ENCODE results near the gene FBXO3. TPM values are rescaled to one million over a fixed set of nuclear protein-coding genes. Genes with fewer than 3 reads are reported as not detected.

FBXO3 gene
- total and polyA plus RNA-seq, 2 experiments from 2014 or later, result 12.5 to 28.4 TPM

DNA sequence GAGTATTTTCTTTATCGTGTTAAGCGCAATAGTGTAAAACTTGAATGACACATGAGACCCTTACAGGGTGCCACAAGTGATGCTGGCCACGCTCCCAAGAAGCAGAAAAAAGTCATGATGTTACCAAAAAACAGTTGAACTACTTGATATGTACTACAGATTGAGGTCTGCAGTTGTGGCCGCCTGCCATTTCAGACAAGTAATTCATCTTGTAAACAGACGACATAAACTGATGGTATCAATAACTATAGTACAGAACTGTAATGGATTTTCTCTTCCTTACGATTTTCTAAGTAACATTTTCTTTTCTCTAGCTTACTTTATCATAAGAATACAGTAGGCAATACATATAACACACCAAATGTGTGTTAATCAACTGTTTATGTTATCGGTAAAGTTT, 43.6 kb downstream of the FBXO3 start:
- ATAC-seq (no peak), DNase-seq (ENCODE audit: low spot score) (no peak)
- Histone ChIP-seq H4K20me1 (replicated peaks; ENCODE audit: insufficient read depth) (peaks cover 30% of the 10 kb centered on the region), H3K36me3 (ENCODE audit: insufficient read depth) (no peaks in the 10 kb centered on the region), H3K4me2 (no peak overlapping the region), H3K9me2 (ENCODE audit: insufficient read depth) (no peaks in the 10 kb centered on the region), H3F3A (replicated peaks; ENCODE audit: low read depth) (no peaks in the 10 kb centered on the region; the same call in 1 of the 2 replicates), H3K4me1 (ENCODE audit: insufficient read depth) (peaks cover 13% of the 10 kb centered on the region), H3K79me2 (replicated peaks; ENCODE audit: insufficient read depth) (peaks cover 94% of the 10 kb centered on the region), H3K27ac (ENCODE audit: low read depth) (no peak overlapping the region), H2AFZ (no peak overlapping the region), H3K27me3 (ENCODE audit: insufficient read depth) (peaks cover 14% of the 10 kb centered on the region), H3K4me3 (no peak overlapping the region)
- H3K27ac Mint-ChIP-seq, result no peak overlapping the region
- H3K9me3 Mint-ChIP-seq, result no peaks in the 10 kb centered on the region
- H3K36me3 Mint-ChIP-seq (ENCODE audit: low read depth), result peaks cover 9% of the 10 kb centered on the region; the same call in 2 of the 3 replicates
- H3K4me1 Mint-ChIP-seq, result peaks cover 20% of the 10 kb centered on the region
- no peak overlapping the region for H3K4me3 Mint-ChIP-seq
- peaks cover 12% of the 10 kb centered on the region for H3K27me3 Mint-ChIP-seq (ENCODE audit: insufficient read depth, low read depth, poor library complexity)
- TF ChIP-seq, protein P1, sequence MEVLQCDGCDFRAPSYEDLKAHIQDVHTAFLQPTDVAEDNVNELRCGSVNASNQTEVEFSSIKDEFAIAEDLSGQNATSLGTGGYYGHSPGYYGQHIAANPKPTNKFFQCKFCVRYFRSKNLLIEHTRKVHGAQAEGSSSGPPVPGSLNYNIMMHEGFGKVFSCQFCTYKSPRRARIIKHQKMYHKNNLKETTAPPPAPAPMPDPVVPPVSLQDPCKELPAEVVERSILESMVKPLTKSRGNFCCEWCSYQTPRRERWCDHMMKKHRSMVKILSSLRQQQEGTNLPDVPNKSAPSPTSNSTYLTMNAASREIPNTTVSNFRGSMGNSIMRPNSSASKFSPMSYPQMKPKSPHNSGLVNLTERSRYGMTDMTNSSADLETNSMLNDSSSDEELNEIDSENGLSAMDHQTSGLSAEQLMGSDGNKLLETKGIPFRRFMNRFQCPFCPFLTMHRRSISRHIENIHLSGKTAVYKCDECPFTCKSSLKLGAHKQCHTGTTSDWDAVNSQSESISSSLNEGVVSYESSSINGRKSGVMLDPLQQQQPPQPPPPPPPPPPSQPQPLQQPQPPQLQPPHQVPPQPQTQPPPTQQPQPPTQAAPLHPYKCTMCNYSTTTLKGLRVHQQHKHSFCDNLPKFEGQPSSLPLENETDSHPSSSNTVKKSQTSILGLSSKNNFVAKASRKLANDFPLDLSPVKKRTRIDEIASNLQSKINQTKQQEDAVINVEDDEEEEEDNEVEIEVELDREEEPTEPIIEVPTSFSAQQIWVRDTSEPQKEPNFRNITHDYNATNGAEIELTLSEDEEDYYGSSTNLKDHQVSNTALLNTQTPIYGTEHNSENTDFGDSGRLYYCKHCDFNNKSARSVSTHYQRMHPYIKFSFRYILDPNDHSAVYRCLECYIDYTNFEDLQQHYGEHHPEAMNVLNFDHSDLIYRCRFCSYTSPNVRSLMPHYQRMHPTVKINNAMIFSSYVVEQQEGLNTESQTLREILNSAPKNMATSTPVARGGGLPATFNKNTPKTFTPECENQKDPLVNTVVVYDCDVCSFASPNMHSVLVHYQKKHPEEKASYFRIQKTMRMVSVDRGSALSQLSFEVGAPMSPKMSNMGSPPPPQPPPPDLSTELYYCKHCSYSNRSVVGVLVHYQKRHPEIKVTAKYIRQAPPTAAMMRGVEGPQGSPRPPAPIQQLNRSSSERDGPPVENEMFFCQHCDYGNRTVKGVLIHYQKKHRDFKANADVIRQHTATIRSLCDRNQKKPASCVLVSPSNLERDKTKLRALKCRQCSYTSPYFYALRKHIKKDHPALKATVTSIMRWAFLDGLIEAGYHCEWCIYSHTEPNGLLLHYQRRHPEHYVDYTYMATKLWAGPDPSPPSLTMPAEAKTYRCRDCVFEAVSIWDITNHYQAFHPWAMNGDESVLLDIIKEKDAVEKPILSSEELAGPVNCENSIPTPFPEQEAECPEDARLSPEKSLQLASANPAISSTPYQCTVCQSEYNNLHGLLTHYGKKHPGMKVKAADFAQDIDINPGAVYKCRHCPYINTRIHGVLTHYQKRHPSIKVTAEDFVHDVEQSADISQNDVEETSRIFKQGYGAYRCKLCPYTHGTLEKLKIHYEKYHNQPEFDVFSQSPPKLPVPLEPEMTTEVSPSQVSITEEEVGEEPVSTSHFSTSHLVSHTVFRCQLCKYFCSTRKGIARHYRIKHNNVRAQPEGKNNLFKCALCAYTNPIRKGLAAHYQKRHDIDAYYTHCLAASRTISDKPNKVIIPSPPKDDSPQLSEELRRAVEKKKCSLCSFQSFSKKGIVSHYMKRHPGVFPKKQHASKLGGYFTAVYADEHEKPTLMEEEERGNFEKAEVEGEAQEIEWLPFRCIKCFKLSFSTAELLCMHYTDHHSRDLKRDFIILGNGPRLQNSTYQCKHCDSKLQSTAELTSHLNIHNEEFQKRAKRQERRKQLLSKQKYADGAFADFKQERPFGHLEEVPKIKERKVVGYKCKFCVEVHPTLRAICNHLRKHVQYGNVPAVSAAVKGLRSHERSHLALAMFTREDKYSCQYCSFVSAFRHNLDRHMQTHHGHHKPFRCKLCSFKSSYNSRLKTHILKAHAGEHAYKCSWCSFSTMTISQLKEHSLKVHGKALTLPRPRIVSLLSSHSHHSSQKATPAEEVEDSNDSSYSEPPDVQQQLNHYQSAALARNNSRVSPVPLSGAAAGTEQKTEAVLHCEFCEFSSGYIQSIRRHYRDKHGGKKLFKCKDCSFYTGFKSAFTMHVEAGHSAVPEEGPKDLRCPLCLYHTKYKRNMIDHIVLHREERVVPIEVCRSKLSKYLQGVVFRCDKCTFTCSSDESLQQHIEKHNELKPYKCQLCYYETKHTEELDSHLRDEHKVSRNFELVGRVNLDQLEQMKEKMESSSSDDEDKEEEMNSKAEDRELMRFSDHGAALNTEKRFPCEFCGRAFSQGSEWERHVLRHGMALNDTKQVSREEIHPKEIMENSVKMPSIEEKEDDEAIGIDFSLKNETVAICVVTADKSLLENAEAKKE (CRISPR knock-in tag; IDR thresholded peaks at IDR 0.05), result no peak
- TF ChIP-seq, protein P2, sequence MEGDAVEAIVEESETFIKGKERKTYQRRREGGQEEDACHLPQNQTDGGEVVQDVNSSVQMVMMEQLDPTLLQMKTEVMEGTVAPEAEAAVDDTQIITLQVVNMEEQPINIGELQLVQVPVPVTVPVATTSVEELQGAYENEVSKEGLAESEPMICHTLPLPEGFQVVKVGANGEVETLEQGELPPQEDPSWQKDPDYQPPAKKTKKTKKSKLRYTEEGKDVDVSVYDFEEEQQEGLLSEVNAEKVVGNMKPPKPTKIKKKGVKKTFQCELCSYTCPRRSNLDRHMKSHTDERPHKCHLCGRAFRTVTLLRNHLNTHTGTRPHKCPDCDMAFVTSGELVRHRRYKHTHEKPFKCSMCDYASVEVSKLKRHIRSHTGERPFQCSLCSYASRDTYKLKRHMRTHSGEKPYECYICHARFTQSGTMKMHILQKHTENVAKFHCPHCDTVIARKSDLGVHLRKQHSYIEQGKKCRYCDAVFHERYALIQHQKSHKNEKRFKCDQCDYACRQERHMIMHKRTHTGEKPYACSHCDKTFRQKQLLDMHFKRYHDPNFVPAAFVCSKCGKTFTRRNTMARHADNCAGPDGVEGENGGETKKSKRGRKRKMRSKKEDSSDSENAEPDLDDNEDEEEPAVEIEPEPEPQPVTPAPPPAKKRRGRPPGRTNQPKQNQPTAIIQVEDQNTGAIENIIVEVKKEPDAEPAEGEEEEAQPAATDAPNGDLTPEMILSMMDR (conservative IDR thresholded peaks at IDR 0.05; ENCODE audit: low read depth in 2 of 2), result no peak
- TF ChIP-seq JUNB (IDR thresholded peaks at IDR 0.05; ENCODE audit: unreplicated experiment) (no peak), CREB1 (CRISPR knock-in tag; IDR thresholded peaks at IDR 0.05; ENCODE audit: low read depth) (no peak), POLR2AphosphoS5 (IDR thresholded peaks at IDR 0.05; ENCODE audit: low read depth) (no peak), ZNF114 (CRISPR knock-in tag; IDR thresholded peaks at IDR 0.05) (no peak), ZNF331 (CRISPR knock-in tag; IDR thresholded peaks at IDR 0.05; ENCODE audit: low read depth) (no peak), EZH2 (IDR thresholded peaks at IDR 0.05; ENCODE audit: low read depth, unreplicated experiment) (no peak), NANOG (IDR thresholded peaks at IDR 0.05; ENCODE audit: borderline replicate concordance) (no peak), EZH2phosphoT487 (IDR thresholded peaks at IDR 0.05; ENCODE audit: unreplicated experiment) (no peak), STAT1 (IDR thresholded peaks at IDR 0.05; ENCODE audit: unreplicated experiment) (no peak)
- TF ChIP-seq, protein P3, sequence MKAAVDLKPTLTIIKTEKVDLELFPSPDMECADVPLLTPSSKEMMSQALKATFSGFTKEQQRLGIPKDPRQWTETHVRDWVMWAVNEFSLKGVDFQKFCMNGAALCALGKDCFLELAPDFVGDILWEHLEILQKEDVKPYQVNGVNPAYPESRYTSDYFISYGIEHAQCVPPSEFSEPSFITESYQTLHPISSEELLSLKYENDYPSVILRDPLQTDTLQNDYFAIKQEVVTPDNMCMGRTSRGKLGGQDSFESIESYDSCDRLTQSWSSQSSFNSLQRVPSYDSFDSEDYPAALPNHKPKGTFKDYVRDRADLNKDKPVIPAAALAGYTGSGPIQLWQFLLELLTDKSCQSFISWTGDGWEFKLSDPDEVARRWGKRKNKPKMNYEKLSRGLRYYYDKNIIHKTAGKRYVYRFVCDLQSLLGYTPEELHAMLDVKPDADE (IDR thresholded peaks at IDR 0.05), result no peak
- TF ChIP-seq, protein P4, sequence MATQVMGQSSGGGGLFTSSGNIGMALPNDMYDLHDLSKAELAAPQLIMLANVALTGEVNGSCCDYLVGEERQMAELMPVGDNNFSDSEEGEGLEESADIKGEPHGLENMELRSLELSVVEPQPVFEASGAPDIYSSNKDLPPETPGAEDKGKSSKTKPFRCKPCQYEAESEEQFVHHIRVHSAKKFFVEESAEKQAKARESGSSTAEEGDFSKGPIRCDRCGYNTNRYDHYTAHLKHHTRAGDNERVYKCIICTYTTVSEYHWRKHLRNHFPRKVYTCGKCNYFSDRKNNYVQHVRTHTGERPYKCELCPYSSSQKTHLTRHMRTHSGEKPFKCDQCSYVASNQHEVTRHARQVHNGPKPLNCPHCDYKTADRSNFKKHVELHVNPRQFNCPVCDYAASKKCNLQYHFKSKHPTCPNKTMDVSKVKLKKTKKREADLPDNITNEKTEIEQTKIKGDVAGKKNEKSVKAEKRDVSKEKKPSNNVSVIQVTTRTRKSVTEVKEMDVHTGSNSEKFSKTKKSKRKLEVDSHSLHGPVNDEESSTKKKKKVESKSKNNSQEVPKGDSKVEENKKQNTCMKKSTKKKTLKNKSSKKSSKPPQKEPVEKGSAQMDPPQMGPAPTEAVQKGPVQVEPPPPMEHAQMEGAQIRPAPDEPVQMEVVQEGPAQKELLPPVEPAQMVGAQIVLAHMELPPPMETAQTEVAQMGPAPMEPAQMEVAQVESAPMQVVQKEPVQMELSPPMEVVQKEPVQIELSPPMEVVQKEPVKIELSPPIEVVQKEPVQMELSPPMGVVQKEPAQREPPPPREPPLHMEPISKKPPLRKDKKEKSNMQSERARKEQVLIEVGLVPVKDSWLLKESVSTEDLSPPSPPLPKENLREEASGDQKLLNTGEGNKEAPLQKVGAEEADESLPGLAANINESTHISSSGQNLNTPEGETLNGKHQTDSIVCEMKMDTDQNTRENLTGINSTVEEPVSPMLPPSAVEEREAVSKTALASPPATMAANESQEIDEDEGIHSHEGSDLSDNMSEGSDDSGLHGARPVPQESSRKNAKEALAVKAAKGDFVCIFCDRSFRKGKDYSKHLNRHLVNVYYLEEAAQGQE (IDR thresholded peaks at IDR 0.05; ENCODE audit: unreplicated experiment), result no peak
